ENCODE measurements around the gene NAA25. TPM values are rescaled to one million over a fixed set of nuclear protein-coding genes. Genes with fewer than 3 reads are reported as not detected.

The NAA25 gene
- polyA plus RNA-seq, 1 of the 3 experiments (the other 2 are of a cell fraction) = 4.4 TPM

DNA sequence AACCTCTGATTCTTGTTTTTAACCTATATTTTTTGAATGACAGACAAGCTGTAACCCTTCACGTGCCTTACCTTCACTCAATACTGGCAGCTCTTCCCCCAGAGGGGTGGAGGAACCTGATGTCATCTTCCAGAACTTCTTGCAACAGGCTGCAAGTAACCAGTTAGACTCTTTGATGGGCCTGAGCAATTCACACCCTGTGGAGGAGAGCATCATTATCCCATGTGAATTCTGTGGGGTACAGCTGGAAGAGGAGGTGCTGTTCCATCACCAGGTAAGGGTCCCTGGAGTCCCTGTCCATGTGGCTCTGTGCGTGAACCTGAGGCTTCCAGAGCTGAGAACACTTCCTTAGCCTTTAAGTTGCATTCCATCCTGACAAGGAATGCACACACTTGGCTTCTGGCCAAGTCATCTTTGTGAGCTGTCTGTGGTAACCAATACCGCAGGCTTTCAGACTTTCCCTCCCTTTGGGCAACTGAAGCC lies 39.5 kb upstream of the NAA25 start:
- Histone ChIP-seq H3F3A (replicated peaks; ENCODE audit: insufficient read depth) (peaks cover 10% of the 10 kb centered on the region), H3K27ac (ENCODE audit: low read depth in 2 of 2, low read length in 1 of 2) (peak overlapping the region in 1 of 2 experiments; percentile 32; a peak in 1 of 4 replicates), H4K20me1 (ENCODE audit: insufficient read depth) (no peaks in the 10 kb centered on the region), H2AFZ (ENCODE audit: low read depth) (no peak overlapping the region), H3K79me2 (ENCODE audit: insufficient read depth) (no peaks in the 10 kb centered on the region), H3K9me3 (no peaks in the 10 kb centered on the region), H3K36me3 (replicated peaks in 1 of 2; ENCODE audit: control insufficient read depth in 1 of 2, insufficient read depth in 2 of 2, low read length in 1 of 2) (peaks cover 58 to 59% of the 10 kb centered on the region in 2 experiments), H3K9me2 (no peaks in the 10 kb centered on the region), H3K9ac (no peak overlapping the region), H3K27me3 (ENCODE audit: insufficient read depth) (no peaks in the 10 kb centered on the region), H3K4me1 (ENCODE audit: control insufficient read depth in 1 of 2, insufficient read depth in 2 of 2, low read depth in 1 of 2, low read length in 1 of 2) (peaks cover 0 to 6% of the 10 kb centered on the region in 2 experiments; a peak in 1 of 4 replicates), H3K4me2 (0 out of 2 replicates have a peak overlapping the region, but pooled peaks have one; percentile 33), H3K4me3 (ENCODE audit: low read depth in 2 of 2, low read length in 1 of 2) (no peak overlapping the region)
- TF ChIP-seq RXRA (IDR thresholded peaks at IDR 0.05; ENCODE audit: borderline replicate concordance, low read depth) = no peak
- TF ChIP-seq, protein P1, sequence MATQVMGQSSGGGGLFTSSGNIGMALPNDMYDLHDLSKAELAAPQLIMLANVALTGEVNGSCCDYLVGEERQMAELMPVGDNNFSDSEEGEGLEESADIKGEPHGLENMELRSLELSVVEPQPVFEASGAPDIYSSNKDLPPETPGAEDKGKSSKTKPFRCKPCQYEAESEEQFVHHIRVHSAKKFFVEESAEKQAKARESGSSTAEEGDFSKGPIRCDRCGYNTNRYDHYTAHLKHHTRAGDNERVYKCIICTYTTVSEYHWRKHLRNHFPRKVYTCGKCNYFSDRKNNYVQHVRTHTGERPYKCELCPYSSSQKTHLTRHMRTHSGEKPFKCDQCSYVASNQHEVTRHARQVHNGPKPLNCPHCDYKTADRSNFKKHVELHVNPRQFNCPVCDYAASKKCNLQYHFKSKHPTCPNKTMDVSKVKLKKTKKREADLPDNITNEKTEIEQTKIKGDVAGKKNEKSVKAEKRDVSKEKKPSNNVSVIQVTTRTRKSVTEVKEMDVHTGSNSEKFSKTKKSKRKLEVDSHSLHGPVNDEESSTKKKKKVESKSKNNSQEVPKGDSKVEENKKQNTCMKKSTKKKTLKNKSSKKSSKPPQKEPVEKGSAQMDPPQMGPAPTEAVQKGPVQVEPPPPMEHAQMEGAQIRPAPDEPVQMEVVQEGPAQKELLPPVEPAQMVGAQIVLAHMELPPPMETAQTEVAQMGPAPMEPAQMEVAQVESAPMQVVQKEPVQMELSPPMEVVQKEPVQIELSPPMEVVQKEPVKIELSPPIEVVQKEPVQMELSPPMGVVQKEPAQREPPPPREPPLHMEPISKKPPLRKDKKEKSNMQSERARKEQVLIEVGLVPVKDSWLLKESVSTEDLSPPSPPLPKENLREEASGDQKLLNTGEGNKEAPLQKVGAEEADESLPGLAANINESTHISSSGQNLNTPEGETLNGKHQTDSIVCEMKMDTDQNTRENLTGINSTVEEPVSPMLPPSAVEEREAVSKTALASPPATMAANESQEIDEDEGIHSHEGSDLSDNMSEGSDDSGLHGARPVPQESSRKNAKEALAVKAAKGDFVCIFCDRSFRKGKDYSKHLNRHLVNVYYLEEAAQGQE (IDR thresholded peaks at IDR 0.05; ENCODE audit: low read depth, low read length) = peak; percentile 10; the same call in 1 of the 2 replicates
- no peak for TF ChIP-seq GABPA (IDR thresholded peaks at IDR 0.05; ENCODE audit: low read depth)
- TF ChIP-seq, protein P2, sequence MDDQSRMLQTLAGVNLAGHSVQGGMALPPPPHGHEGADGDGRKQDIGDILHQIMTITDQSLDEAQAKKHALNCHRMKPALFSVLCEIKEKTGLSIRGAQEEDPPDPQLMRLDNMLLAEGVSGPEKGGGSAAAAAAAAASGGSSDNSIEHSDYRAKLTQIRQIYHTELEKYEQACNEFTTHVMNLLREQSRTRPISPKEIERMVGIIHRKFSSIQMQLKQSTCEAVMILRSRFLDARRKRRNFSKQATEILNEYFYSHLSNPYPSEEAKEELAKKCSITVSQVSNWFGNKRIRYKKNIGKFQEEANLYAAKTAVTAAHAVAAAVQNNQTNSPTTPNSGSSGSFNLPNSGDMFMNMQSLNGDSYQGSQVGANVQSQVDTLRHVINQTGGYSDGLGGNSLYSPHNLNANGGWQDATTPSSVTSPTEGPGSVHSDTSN (IDR thresholded peaks at IDR 0.05) = no peak
- peak; percentile 88 for TF ChIP-seq NFIC (IDR thresholded peaks at IDR 0.05; ENCODE audit: borderline replicate concordance)
- peak; percentile 9; the same call in 1 of the 2 replicates for TF ChIP-seq POLR2AphosphoS5 (IDR thresholded peaks at IDR 0.05; ENCODE audit: low read depth, low read length)
- TF ChIP-seq YY1 (IDR thresholded peaks at IDR 0.05; ENCODE audit: low read depth) = no peak
- TF ChIP-seq, protein P3, sequence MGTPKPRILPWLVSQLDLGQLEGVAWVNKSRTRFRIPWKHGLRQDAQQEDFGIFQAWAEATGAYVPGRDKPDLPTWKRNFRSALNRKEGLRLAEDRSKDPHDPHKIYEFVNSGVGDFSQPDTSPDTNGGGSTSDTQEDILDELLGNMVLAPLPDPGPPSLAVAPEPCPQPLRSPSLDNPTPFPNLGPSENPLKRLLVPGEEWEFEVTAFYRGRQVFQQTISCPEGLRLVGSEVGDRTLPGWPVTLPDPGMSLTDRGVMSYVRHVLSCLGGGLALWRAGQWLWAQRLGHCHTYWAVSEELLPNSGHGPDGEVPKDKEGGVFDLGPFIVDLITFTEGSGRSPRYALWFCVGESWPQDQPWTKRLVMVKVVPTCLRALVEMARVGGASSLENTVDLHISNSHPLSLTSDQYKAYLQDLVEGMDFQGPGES (IDR thresholded peaks at IDR 0.05; ENCODE audit: low read depth, low read length) = no peak
- ChIA-PET POLR2A (no interaction called here), CTCF (no interaction called here)
- 94% methylated on average over 2 of the region's 3 CpGs for WGBS (ENCODE audit: low lambda C conversion rate)
- DNase-seq = no peak

DNA sequence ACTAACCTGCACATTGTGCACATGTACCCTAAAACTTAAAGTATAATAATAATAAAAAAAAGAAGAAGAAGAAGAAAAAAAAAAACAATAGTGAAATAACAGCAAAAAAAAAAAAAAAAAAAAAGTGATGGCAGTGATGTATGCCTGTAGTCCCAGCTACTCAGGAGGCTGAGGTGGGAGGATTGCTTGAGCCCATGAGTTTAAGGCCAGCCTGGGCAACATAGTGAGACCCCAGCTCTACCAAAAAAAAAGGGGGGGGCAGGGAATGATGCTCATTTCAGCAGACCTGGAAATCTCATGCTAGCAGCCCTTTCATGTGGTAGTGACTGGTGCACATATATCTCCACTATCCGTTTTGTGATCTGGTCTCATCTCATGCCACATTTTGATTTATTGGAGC lies 37.5 kb upstream of the NAA25 start:
- ChIA-PET CTCF (interaction anchor here (1.4 kb wide), 1 partner anchor 51 kb away, joined by 3 read pairs; no protein-coding TSS in a partner anchor), POLR2A (no interaction called here)
- Histone ChIP-seq H3K4me3 (ENCODE audit: low read depth in 2 of 2, low read length in 1 of 2) (no peak overlapping the region), H4K20me1 (ENCODE audit: insufficient read depth) (no peaks in the 10 kb centered on the region), H3K9ac (no peak overlapping the region), H3F3A (replicated peaks; ENCODE audit: insufficient read depth) (peaks cover 10% of the 10 kb centered on the region), H3K4me2 (no peak overlapping the region), H3K9me3 (no peaks in the 10 kb centered on the region), H3K27ac (ENCODE audit: low read depth in 2 of 2, low read length in 1 of 2) (no peak overlapping the region), H3K79me2 (ENCODE audit: insufficient read depth) (no peaks in the 10 kb centered on the region), H2AFZ (ENCODE audit: low read depth) (no peak overlapping the region), H3K9me2 (no peaks in the 10 kb centered on the region), H3K36me3 (replicated peaks in 1 of 2; ENCODE audit: control insufficient read depth in 1 of 2, insufficient read depth in 2 of 2, low read length in 1 of 2) (peaks cover 56 to 63% of the 10 kb centered on the region in 2 experiments), H3K4me1 (ENCODE audit: control insufficient read depth in 1 of 2, insufficient read depth in 2 of 2, low read depth in 1 of 2, low read length in 1 of 2) (peaks cover 0 to 6% of the 10 kb centered on the region in 2 experiments; a peak in 1 of 4 replicates), H3K27me3 (ENCODE audit: insufficient read depth) (no peaks in the 10 kb centered on the region)
- 89% methylated on average over 1 of the region's 1 CpG for WGBS (ENCODE audit: low lambda C conversion rate)
- no peak for TF ChIP-seq TCF12 (IDR thresholded peaks at IDR 0.05)
- TF ChIP-seq FOSL2 (IDR thresholded peaks at IDR 0.05; ENCODE audit: borderline replicate concordance, low read depth) = no peak
- no peak for TF ChIP-seq RFX5 (IDR thresholded peaks at IDR 0.05; ENCODE audit: low read length)
- TF ChIP-seq GABPA (IDR thresholded peaks at IDR 0.05; ENCODE audit: low read depth) = no peak
- no peak for DNase-seq

All from SK-N-SH (cell line).